NCI-H446 treated with DMSO at 0.1 percent for 48 hours (cell line): ENCODE results near the gene GIMAP1.
"Not testable (repeated sequence)": the region's sequence is repeated elsewhere in the genome, so short reads cannot be mapped to it uniquely, and the experiment has no call there.

Experiments used
- DNase-seq: peaks from one replicate; lab custom pipeline; 2025; lab: John Stamatoyannopoulos, UW

The GIMAP1 gene

GRCh38 chr7:150716368-150716767 lies at the start of gene GIMAP1:
Gene GIMAP1 (plus strand): TSS chr7:150716613. CDS start chr7:150719048, 2,435 bp downstream.
- no peak for DNase-seq

GRCh38 chr7:150668472-150668911 lies 47.9 kb upstream of the GIMAP1 start:
- DNase-seq = no peak

GRCh38 chr7:150668977-150669376 lies 47.4 kb upstream of the GIMAP1 start:
- no peak for DNase-seq

GRCh38 chr7:150671798-150672585 lies 44.4 kb upstream of the GIMAP1 start:
- DNase-seq = not testable (repeated sequence)

- no peak for DNase-seq
Measured at GRCh38 chr7:150675714-150676113, 40.7 kb upstream of the GIMAP1 start.

GRCh38 chr7:150676276-150676675 lies 40.1 kb upstream of the GIMAP1 start:
- not testable (repeated sequence) for DNase-seq

- DNase-seq = not testable (repeated sequence)
Measured at GRCh38 chr7:150676854-150677253, 39.6 kb upstream of the GIMAP1 start.

GRCh38 chr7:150678601-150679000 lies 37.8 kb upstream of the GIMAP1 start:
- DNase-seq = not testable (repeated sequence)

- not testable (repeated sequence) for DNase-seq
Measured at GRCh38 chr7:150680364-150680763, 36.0 kb upstream of the GIMAP1 start.

- DNase-seq = no peak
Measured at GRCh38 chr7:150685219-150686029, 31.0 kb upstream of the GIMAP1 start, which contains the start of gene GIMAP2. Gene GIMAP2 (plus strand): TSS chr7:150685706. CDS start chr7:150687060, 1,354 bp downstream.

GRCh38 chr7:150686030-150686631 lies 30.3 kb upstream of the GIMAP1 start:
- DNase-seq = no peak

- DNase-seq = no peak
Measured at GRCh38 chr7:150688630-150689029, 27.8 kb upstream of the GIMAP1 start.

- DNase-seq = no peak
Measured at GRCh38 chr7:150695654-150696053, 20.8 kb upstream of the GIMAP1 start.

- DNase-seq = no peak
Measured at GRCh38 chr7:150703209-150703608, 13.2 kb upstream of the GIMAP1 start.

GRCh38 chr7:150715293-150715692 lies 1.1 kb upstream of the GIMAP1 start:
- no peak for DNase-seq

- no peak for DNase-seq
Measured at GRCh38 chr7:150715738-150716137, 675 bp upstream of the GIMAP1 start.

- no peak for DNase-seq
Measured at GRCh38 chr7:150716939-150717338, 526 bp downstream of the GIMAP1 start.

GRCh38 chr7:150717814-150718420 lies 1.5 kb downstream of the GIMAP1 start:
- no peak for DNase-seq

- no peak for DNase-seq
Measured at GRCh38 chr7:150719436-150719835, 3.0 kb downstream of the GIMAP1 start.

- DNase-seq = no peak
Measured at GRCh38 chr7:150719960-150720891, 3.8 kb downstream of the GIMAP1 start.

GRCh38 chr7:150721970-150722373 lies 5.6 kb downstream of the GIMAP1 start:
- no peak for DNase-seq
